T-cell (primary cell): ENCODE data around the gene BMP7. TPM values are rescaled to one million over a fixed set of nuclear protein-coding genes. Genes with fewer than 3 reads are reported as not detected.

Experiments used
- ATAC-seq, 4 experiments: fragments of 200-7000 bp in 3 of 4; fragments of 150-1000 bp in 1 of 4; cut with Tn5 transposase; replicated peaks in 1 of 4; 1 replicate in 3 of 4; 2 replicates in 1 of 4; pipeline ENCODE4 v1.10.0; 2021; ENCODE audit warnings: moderate library complexity in 3 of 4, mild to moderate bottlenecking in 2 of 4, moderate number of reproducible peaks in 1 of 4
- CTCF ChIA-PET, 2 donors: fragments of 300-600 bp; sonication (Branson Sonifier 250); formaldehyde crosslinking; loops; one replicate each; lab custom pipeline; 2022; ENCODE audit warnings: antibody characterized with exemption in 2 of 2; lab: Charles Lee
- POLR2A ChIA-PET, 2 donors: fragments of 300-600 bp; sonication (Branson Sonifier 250); formaldehyde crosslinking; loops; one replicate each; lab custom pipeline; 2022; ENCODE audit warnings: antibody characterized with exemption in 2 of 2; lab: Charles Lee
- DNase-seq, 35 experiments: peaks; one replicate each; pipeline versions ENCODE4 v3.0.0 to v3.0.0-alpha.2; 2013 to 2023
- H3K27ac ChIP-seq: one replicate; pipeline ENCODE4 v1.5.1; 2013; ENCODE audit warnings: low read length
- H3K27me3 ChIP-seq, 2 experiments: replicated peaks in 1 of 2; 1 replicate in 1 of 2; 2 replicates in 1 of 2; pipeline versions ENCODE4 v1.6.1 to v1.7.0; 2013; ENCODE audit warnings: low read length in 1 of 2, mixed read lengths in 1 of 2; ENCODE audit not compliant: control insufficient read depth in 2 of 2, insufficient read depth in 2 of 2; ENCODE audit errors: extremely low read depth in 1 of 2
- H3K36me3 ChIP-seq, 2 donors: 1 replicate in 1 of 2; 2 replicates in 1 of 2; pipeline versions ENCODE4 v1.6.1 to v1.7.0; 2013; ENCODE audit warnings: low read length in 1 of 2; ENCODE audit not compliant: control insufficient read depth in 2 of 2, insufficient read depth in 1 of 2; ENCODE audit errors: extremely low read depth in 1 of 2
- H3K4me1 ChIP-seq, 2 experiments: 1 replicate in 1 of 2; 2 replicates in 1 of 2; pipeline versions ENCODE4 v1.6.1 to v1.7.0; 2013; ENCODE audit warnings: low read length in 2 of 2, mixed read lengths in 1 of 2; ENCODE audit not compliant: insufficient read depth in 2 of 2, control insufficient read depth in 1 of 2; ENCODE audit errors: extremely low read depth in 1 of 2
- H3K4me3 ChIP-seq, 2 donors: 1 replicate in 1 of 2; 2 replicates in 1 of 2; pipeline versions ENCODE4 v1.5.1 to v1.7.0; 2013; ENCODE audit warnings: mild to moderate bottlenecking in 2 of 2, low read length in 1 of 2, moderate library complexity in 1 of 2; ENCODE audit not compliant: control insufficient read depth in 1 of 2; ENCODE audit errors: extremely low read depth in 1 of 2
- H3K9me3 ChIP-seq: 2 replicates; pipeline ENCODE4 v1.7.0; 2013
- H3K27ac Mint-ChIP-seq, 2 donors: one replicate each; pipeline ENCODE4 v1.8.0; 2020 to 2021; ENCODE audit warnings: mild to moderate bottlenecking in 2 of 2, mixed read lengths in 2 of 2
- H3K27me3 Mint-ChIP-seq, 2 donors: one replicate each; pipeline ENCODE4 v1.8.0; 2021 to 2022; ENCODE audit warnings: mixed read lengths in 2 of 2
- H3K36me3 Mint-ChIP-seq: one replicate; pipeline ENCODE4 v1.8.0; 2021; ENCODE audit warnings: mixed read lengths
- H3K4me1 Mint-ChIP-seq, 3 donors: one replicate each; pipeline ENCODE4 v1.8.0; 2020 to 2022; ENCODE audit warnings: mixed read lengths in 3 of 3, mild to moderate bottlenecking in 1 of 3
- H3K4me3 Mint-ChIP-seq, 3 donors: one replicate each; pipeline ENCODE4 v1.8.0; 2020 to 2022; ENCODE audit warnings: mild to moderate bottlenecking in 3 of 3, mixed read lengths in 3 of 3, moderate library complexity in 3 of 3
- H3K9me3 Mint-ChIP-seq, 3 donors: one replicate each; pipeline ENCODE4 v1.8.0; 2020 to 2022; ENCODE audit warnings: mixed read lengths in 3 of 3
- WGBS: methylation state at CpG from one replicate; pipeline ENCODE4 v1.1.5; 2013; ENCODE audit warnings: missing lambda C conversion rate; ENCODE audit not compliant: insufficient coverage; 5-methylcytosine and 5-hydroxymethylcytosine counted together
- total RNA-seq, 35 experiments: library from RNA in 6 of 35; stranded (reverse) in 6 of 35; fragments of 120-200 nt in 1 of 35; gene quantifications; one replicate each; pipeline versions ENCODE4 v1.2.1 to v1.2.4 and lab custom pipeline; 2013 to 2026

Gene BMP7
- total RNA-seq, 5 donors from 2014 or later (not counting 1 experiment from before 2014, with no cell fraction given): not detected

DNA sequence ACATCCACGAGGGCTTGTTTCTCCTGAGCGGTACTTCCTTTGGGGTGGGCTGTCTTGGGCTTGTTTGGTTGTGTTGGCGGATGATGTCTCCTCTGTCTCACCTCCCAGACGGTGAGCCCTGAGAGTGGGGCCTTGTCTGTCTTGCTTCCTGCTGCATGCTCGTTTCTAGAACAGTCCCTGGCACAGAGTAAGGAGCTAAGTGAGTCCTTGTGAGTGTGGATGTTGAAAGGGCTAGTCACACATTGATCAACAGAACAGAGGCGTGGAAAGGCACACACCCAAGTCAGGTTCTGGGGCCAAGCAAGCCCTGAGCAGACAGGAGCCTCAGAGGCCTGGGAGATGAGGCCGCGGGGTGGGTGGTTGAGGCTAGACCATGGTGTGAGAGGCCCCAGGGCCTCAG, 111.0 kb downstream of the BMP7 start:
- CTCF ChIA-PET: no interaction called here

DNA sequence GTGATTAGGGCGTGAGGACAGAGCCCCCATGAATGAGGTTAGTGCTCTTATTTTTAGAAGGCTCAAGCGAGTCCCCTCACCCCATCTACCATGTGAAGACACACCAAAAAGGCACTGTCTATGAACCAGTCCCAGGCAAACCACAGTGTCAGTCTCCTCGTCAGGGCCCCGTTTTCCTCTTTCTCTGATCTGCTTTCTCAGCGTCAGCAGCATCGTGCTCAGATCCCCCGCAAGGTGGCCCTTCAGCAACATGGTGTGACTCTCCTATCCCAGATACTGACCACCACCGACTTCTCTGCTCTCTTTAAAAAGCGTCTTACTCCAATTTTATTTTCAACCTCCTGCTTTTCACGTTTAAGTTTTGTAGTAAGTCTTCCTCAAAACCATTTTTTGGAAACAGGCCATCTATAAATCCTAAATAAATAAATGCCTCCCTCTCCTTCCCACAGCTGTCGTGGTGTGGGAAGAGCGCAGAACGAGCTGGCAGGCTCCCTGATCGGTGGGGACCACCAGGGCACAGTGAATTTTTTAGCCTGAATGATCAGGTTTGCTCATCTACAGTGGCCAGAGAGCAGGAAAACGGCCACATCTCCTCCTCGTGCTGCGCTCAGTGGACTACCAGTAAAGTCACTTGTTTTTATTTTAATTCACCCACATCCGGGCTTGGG, 113.1 kb downstream of the BMP7 start:
- Mint-ChIP-seq H3K27me3 (peaks cover 4 to 13% of the 10 kb centered on the region in 2 donors), H3K4me3 (no peak overlapping the region), H3K27ac (no peak overlapping the region), H3K36me3 (no peaks in the 10 kb centered on the region), H3K9me3 (peaks cover 0 to 8% (median 4%) of the 10 kb centered on the region in 3 donors), H3K4me1 (no peaks in the 10 kb centered on the region)
- Histone ChIP-seq H3K9me3 (no peaks in the 10 kb centered on the region), H3K27me3 (peaks cover 0 to 17% of the 10 kb centered on the region in 2 experiments), H3K4me1 (no peaks in the 10 kb centered on the region), H3K4me3 (no peak overlapping the region), H3K36me3 (no peaks in the 10 kb centered on the region), H3K27ac (no peak overlapping the region)
- CTCF ChIA-PET: no interaction called here
- no peak for ATAC-seq
- DNase-seq: no peak
- POLR2A ChIA-PET: no interaction called here
- 62% methylated on average over 13 of the region's 18 CpGs for WGBS

More for the DNA sequence above, 111.0 kb downstream of the BMP7 start:
- H3K27ac ChIP-seq: no peak overlapping the region
- POLR2A ChIA-PET: no interaction called here
- DNase-seq (no peak), ATAC-seq (no peak)
- Mint-ChIP-seq H3K27me3 (peaks cover 0 to 10% of the 10 kb centered on the region in 2 donors), H3K9me3 (peaks cover 0 to 8% (median 4%) of the 10 kb centered on the region in 3 donors), H3K4me1 (no peaks in the 10 kb centered on the region), H3K4me3 (no peak overlapping the region), H3K36me3 (no peaks in the 10 kb centered on the region), H3K27ac (no peak overlapping the region)
- no peaks in the 10 kb centered on the region for H3K9me3 ChIP-seq
- H3K4me3 ChIP-seq: no peak overlapping the region
- no peaks in the 10 kb centered on the region for H3K36me3 ChIP-seq
- peaks cover 0 to 13% of the 10 kb centered on the region in 2 experiments for H3K27me3 ChIP-seq
- WGBS: 56% methylated on average over 3 of the region's 8 CpGs
- H3K4me1 ChIP-seq: no peaks in the 10 kb centered on the region

DNA sequence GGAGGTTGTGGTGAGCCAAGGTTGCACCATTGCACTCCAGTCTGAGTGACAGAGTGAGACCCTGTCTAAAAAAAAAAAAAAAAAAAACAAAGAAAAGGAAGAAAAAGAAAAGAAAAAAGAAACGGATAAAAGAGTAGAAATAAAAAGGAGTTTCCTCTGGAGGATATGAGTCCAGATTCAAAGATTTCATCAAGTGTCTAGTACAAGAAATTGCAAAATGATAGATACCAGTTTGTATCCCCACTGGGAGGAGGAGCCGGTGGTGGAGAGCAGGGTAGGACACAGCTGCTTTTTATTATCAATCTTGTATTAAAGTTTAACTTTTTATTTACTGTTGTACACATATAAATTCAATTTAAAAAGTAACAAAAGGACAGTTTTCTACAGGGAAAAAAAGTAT, 113.9 kb downstream of the BMP7 start:
- Histone ChIP-seq H3K36me3 (no peaks in the 10 kb centered on the region), H3K4me1 (no peaks in the 10 kb centered on the region), H3K27me3 (peaks cover 0 to 25% of the 10 kb centered on the region in 2 experiments), H3K27ac (no peak overlapping the region), H3K4me3 (no peak overlapping the region), H3K9me3 (no peaks in the 10 kb centered on the region)
- no peak overlapping the region for H3K4me3 Mint-ChIP-seq
- H3K4me1 Mint-ChIP-seq: no peaks in the 10 kb centered on the region
- no peak overlapping the region for H3K27ac Mint-ChIP-seq
- no peak for DNase-seq
- ATAC-seq: no peak
- ChIA-PET CTCF (no interaction called here), POLR2A (no interaction called here)
- WGBS: 67% methylated on average over 1 of the region's 2 CpGs
- peaks cover 8 to 13% of the 10 kb centered on the region in 2 donors for H3K27me3 Mint-ChIP-seq
- H3K9me3 Mint-ChIP-seq: peaks cover 0 to 8% (median 4%) of the 10 kb centered on the region in 3 donors
- H3K36me3 Mint-ChIP-seq: no peaks in the 10 kb centered on the region

DNA sequence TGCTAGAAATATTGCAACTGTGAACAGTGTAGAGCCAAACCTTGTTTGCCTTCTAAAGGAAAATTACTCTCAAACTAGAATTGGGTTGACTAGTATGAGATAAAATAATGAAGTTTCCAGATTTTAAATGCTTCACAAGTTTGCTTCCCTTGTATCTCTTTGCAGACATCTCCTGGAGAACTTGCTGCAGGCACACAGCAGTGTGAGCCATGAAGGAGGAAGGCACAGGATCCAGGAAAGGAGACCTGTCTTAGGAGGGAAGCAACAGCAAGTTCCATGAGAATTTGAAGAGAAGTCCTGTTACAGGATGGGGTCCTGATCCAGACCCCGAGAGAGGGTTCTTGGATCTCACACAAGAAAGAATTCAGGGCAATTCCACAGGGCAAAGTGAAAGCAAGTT, 115.9 kb downstream of the BMP7 start:
- ATAC-seq (no peak), DNase-seq (no peak)
- Mint-ChIP-seq H3K36me3 (no peaks in the 10 kb centered on the region), H3K9me3 (peaks cover 4 to 18% (median 7%) of the 10 kb centered on the region in 3 donors), H3K27ac (no peak overlapping the region), H3K4me3 (no peak overlapping the region), H3K4me1 (no peaks in the 10 kb centered on the region), H3K27me3 (peaks cover 8 to 21% of the 10 kb centered on the region in 2 donors)
- ChIA-PET POLR2A (no interaction called here), CTCF (no interaction called here)
- Histone ChIP-seq H3K4me3 (no peak overlapping the region), H3K27ac (no peak overlapping the region), H3K36me3 (no peaks in the 10 kb centered on the region), H3K4me1 (no peaks in the 10 kb centered on the region), H3K9me3 (no peaks in the 10 kb centered on the region), H3K27me3 (peaks cover 0 to 33% of the 10 kb centered on the region in 2 experiments)
- WGBS: 20% methylated on average over 1 of the region's 1 CpG

DNA sequence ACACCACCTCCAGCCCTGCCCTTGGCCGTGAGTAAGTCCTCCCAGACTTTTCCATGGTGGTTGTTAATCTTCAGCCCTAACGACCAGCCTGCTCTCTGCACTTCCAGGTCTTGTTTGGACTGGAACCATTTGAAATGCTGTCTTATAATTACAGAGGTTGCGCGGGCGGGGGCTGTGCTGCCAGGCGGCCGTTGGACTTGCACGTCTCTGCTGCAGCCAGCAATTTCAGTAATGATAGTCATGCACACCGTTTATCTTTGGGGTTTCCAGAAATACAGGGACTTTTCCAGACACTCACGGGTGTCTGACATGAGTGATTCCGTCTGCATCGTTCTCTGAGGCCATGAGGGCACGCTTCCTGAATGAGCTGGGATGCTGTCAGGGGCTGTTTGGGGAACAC, 118.2 kb downstream of the BMP7 start:
- H3K4me3 Mint-ChIP-seq: no peak overlapping the region
- no peaks in the 10 kb centered on the region for H3K4me1 Mint-ChIP-seq
- H3K27ac ChIP-seq: no peak overlapping the region
- no peaks in the 10 kb centered on the region for H3K9me3 ChIP-seq
- no peaks in the 10 kb centered on the region for H3K4me1 ChIP-seq
- peaks cover 9 to 28% of the 10 kb centered on the region in 2 donors for H3K27me3 Mint-ChIP-seq
- H3K27me3 ChIP-seq: peaks cover 0 to 30% of the 10 kb centered on the region in 2 experiments
- H3K9me3 Mint-ChIP-seq: peaks cover 4 to 18% (median 7%) of the 10 kb centered on the region in 3 donors
- ATAC-seq (no peak), DNase-seq (no peak)
- POLR2A ChIA-PET: no interaction called here
- no peaks in the 10 kb centered on the region for H3K36me3 Mint-ChIP-seq
- CTCF ChIA-PET: no interaction called here
- 73% methylated on average over 11 of the region's 13 CpGs for WGBS
- no peak overlapping the region for H3K27ac Mint-ChIP-seq
- no peak overlapping the region for H3K4me3 ChIP-seq
- no peaks in the 10 kb centered on the region for H3K36me3 ChIP-seq

DNA sequence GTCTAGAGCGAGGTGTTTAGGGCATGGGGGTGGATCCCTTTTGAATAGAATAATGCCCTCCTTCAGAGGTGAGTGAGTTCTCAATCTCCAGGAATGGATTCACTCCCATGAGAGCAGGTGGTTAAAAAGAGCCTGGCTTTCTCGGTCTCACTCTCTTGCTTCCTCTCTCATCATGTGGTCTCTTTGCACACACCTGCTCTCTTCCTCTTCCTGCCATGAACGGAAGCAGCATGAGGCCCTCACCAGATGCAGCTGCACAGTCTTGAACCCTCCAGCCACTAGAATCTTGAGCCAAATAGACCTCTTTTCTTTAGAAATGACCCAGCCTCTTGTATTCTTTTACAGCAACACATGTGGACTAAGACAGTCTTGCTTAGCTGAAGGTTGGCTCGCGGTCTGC, 119.3 kb downstream of the BMP7 start:
- no peak for DNase-seq
- Mint-ChIP-seq H3K36me3 (no peaks in the 10 kb centered on the region), H3K27ac (no peak overlapping the region), H3K4me1 (no peaks in the 10 kb centered on the region), H3K27me3 (peaks cover 11 to 34% of the 10 kb centered on the region in 2 donors), H3K4me3 (no peak overlapping the region), H3K9me3 (peaks cover 4 to 18% (median 7%) of the 10 kb centered on the region in 3 donors)
- H3K36me3 ChIP-seq: no peaks in the 10 kb centered on the region
- H3K27me3 ChIP-seq: peaks cover 0 to 35% of the 10 kb centered on the region in 2 experiments
- no peak overlapping the region for H3K4me3 ChIP-seq
- no peaks in the 10 kb centered on the region for H3K9me3 ChIP-seq
- no peaks in the 10 kb centered on the region for H3K4me1 ChIP-seq
- 16% methylated on average over 2 of the region's 5 CpGs for WGBS
- ChIA-PET CTCF (no interaction called here), POLR2A (no interaction called here)
- no peak for ATAC-seq
- no peak overlapping the region for H3K27ac ChIP-seq
